IMR-90 (cell line): Measurements from ENCODE around the gene GALNT12. TPM values are rescaled to one million over a fixed set of nuclear protein-coding genes. Genes with fewer than 3 reads are reported as not detected.

Source experiments
- ATAC-seq: fragments of 200-7000 bp; cut with Tn5 transposase; 2 replicates; pipeline ENCODE4 v1.9.1; 2020; ENCODE audit warnings: low read depth, mild to moderate bottlenecking, moderate library complexity
- BruUV-seq: library from RNA; stranded (reverse); fragments of 400-500 nt; replicated peaks from 2 replicates; lab custom pipeline; 2021; lab: Mats Ljungman, UMichigan
- CTCF ChIA-PET: fragments of 300-600 bp; formaldehyde crosslinking; extraction: SDS; loops from one replicate; lab custom pipeline; 2021; ENCODE audit warnings: antibody characterized with exemption; lab: Yijun Ruan, JAX
- POLR2A ChIA-PET: fragments of 300-600 bp; sonication (Branson Sonifier 250); formaldehyde crosslinking; loops from one replicate; lab custom pipeline; 2022; ENCODE audit warnings: antibody characterized with exemption; ENCODE audit not compliant: unreplicated experiment; lab: Charles Lee
- DNase-seq: peaks from one replicate; pipeline ENCODE4 v3.0.0; 2013
- H2AFZ ChIP-seq: replicated peaks from 2 replicates; pipeline ENCODE3; 2013; ENCODE audit warnings: low read length, mild to moderate bottlenecking; ENCODE audit not compliant: poor library complexity
- H2AK5ac ChIP-seq: 2 replicates; pipeline ENCODE4 v1.6.1; 2013; ENCODE audit warnings: low read depth, low read length, inconsistent platforms
- H2AK9ac ChIP-seq: replicated peaks from 2 replicates; pipeline ENCODE3; 2013; ENCODE audit warnings: mild to moderate bottlenecking, low read depth, low read length, moderate library complexity; ENCODE audit not compliant: poor library complexity
- H2BK120ac ChIP-seq: 2 replicates; pipeline ENCODE4 v1.6.1; 2013; ENCODE audit warnings: low read depth, low read length, inconsistent platforms
- H2BK15ac ChIP-seq: 3 replicates; pipeline ENCODE4 v1.6.1; 2013; ENCODE audit warnings: low read depth, low read length, inconsistent platforms
- H2BK20ac ChIP-seq: 2 replicates; pipeline ENCODE4 v1.6.1; 2013; ENCODE audit warnings: low read depth, mild to moderate bottlenecking, inconsistent platforms, low read length, moderate library complexity
- H2BK5ac ChIP-seq: 2 replicates; pipeline ENCODE4 v1.6.1; 2013; ENCODE audit warnings: mild to moderate bottlenecking, low read depth, low read length, inconsistent platforms; ENCODE audit not compliant: poor library complexity, severe bottlenecking
- H3K14ac ChIP-seq: replicated peaks from 2 replicates; pipeline ENCODE4 v1.6.1; 2013; ENCODE audit warnings: low read depth, low read length, inconsistent platforms
- H3K18ac ChIP-seq: 2 replicates; pipeline ENCODE4 v1.6.1; 2013; ENCODE audit warnings: low read depth, low read length, control low read depth
- H3K23ac ChIP-seq: 2 replicates; pipeline ENCODE4 v1.6.1; 2013; ENCODE audit warnings: low read depth, low read length, inconsistent platforms
- H3K27ac ChIP-seq: 2 replicates; pipeline ENCODE4 v1.5.1; 2013; ENCODE audit warnings: mild to moderate bottlenecking, control low read depth, low read length; ENCODE audit not compliant: insufficient read depth
- H3K27me3 ChIP-seq: 2 replicates; pipeline ENCODE4 v1.6.1; 2013; ENCODE audit warnings: low read length; ENCODE audit not compliant: control insufficient read depth, insufficient read depth
- H3K36me3 ChIP-seq: 2 replicates; pipeline ENCODE4 v1.6.1; 2013; ENCODE audit warnings: low read length, mixed read lengths; ENCODE audit not compliant: control insufficient read depth, insufficient read depth
- H3K4ac ChIP-seq: 2 replicates; pipeline ENCODE4 v1.6.1; 2013; ENCODE audit warnings: low read depth, low read length, inconsistent platforms
- H3K4me1 ChIP-seq: 2 replicates; pipeline ENCODE4 v1.6.1; 2013; ENCODE audit warnings: low read length, mixed read lengths; ENCODE audit not compliant: control insufficient read depth, insufficient read depth
- H3K4me2 ChIP-seq: 2 replicates; pipeline ENCODE4 v1.6.1; 2013; ENCODE audit warnings: low read depth, mild to moderate bottlenecking, control low read depth, low read length, moderate library complexity
- H3K4me3 ChIP-seq: 2 replicates; pipeline ENCODE4 v1.5.1; 2013; ENCODE audit warnings: low read depth, mild to moderate bottlenecking, control low read depth, low read length, moderate library complexity; ENCODE audit not compliant: insufficient read depth
- H3K56ac ChIP-seq: 2 replicates; pipeline ENCODE4 v1.6.1; 2013; ENCODE audit warnings: low read length, inconsistent platforms; ENCODE audit not compliant: insufficient read depth; ENCODE audit errors: extremely low read depth
- H3K79me1 ChIP-seq, 2 experiments: 2 replicates each; pipeline ENCODE4 v1.6.1; 2013; ENCODE audit warnings: low read length in 2 of 2, inconsistent platforms in 1 of 2, low read depth in 1 of 2
- H3K9ac ChIP-seq: 2 replicates; pipeline ENCODE4 v1.6.1; 2013; ENCODE audit warnings: low read depth, low read length, control low read depth
- H3K9me1 ChIP-seq: 2 replicates; pipeline ENCODE4 v1.6.1; 2013; ENCODE audit warnings: low read length, inconsistent platforms; ENCODE audit not compliant: insufficient read depth
- H3K9me3 ChIP-seq: 2 replicates; pipeline ENCODE4 v1.6.1; 2013; ENCODE audit warnings: low read length; ENCODE audit not compliant: control insufficient read depth, insufficient read depth
- H4K20me1 ChIP-seq: 2 replicates; pipeline ENCODE4 v1.6.1; 2013; ENCODE audit warnings: low read length, inconsistent platforms; ENCODE audit not compliant: insufficient read depth
- H4K5ac ChIP-seq: 2 replicates; pipeline ENCODE4 v1.6.1; 2013; ENCODE audit warnings: mild to moderate bottlenecking, low read depth, low read length, control low read depth
- H4K8ac ChIP-seq, 2 experiments: 2 replicates each; pipeline ENCODE4 v1.6.1; 2013; ENCODE audit warnings: low read depth in 2 of 2, low read length in 2 of 2, control low read depth in 1 of 2, inconsistent platforms in 1 of 2
- H4K91ac ChIP-seq: 2 replicates; pipeline ENCODE4 v1.6.1; 2013; ENCODE audit warnings: low read depth, low read length, inconsistent platforms; ENCODE audit not compliant: insufficient read depth
- BHLHE40 ChIP-seq: fragments of 150-350 bp; IDR thresholded peaks from 2 replicates; pipeline ENCODE4 v1.6.1; 2016; ENCODE audit warnings: mild to moderate bottlenecking, low read depth, low read length
- WGBS, 2 experiments: methylation state at CpG; one replicate each; pipeline versions ENCODE4 v1.1.5 to v1.1.7; 2013; ENCODE audit warnings: missing lambda C conversion rate in 2 of 2; ENCODE audit not compliant: insufficient read length in 1 of 2; ENCODE audit errors: extremely low coverage in 2 of 2; 5-methylcytosine and 5-hydroxymethylcytosine counted together
- dilution Hi-C: fragments of 300-500 bp; cut with HindIII; formaldehyde crosslinking; loops from one replicate; pipeline ENCODE4 v1.14.3; 2018; ENCODE audit warnings: low sequenced_read_pairs; ENCODE audit not compliant: unreplicated experiment
- in situ Hi-C: fragments of 300-500 bp; cut with MboI; formaldehyde crosslinking; loops from 3 replicates; pipeline ENCODE4 v1.14.3; 2019; ENCODE audit warnings: low sequenced_read_pairs, inconsistent platforms, mixed read lengths
- intact Hi-C: fragments of 100-400 bp; cut with micrococcal nuclease; formaldehyde crosslinking; loops from 2 replicates; pipeline ENCODE4 v1.10.0; 2022
- polyA plus RNA-seq, 3 experiments: library from polyadenylated mRNA; depleted of rRNA; stranded (reverse); fragments of >200 nt; gene quantifications; 2 replicates each; pipeline ENCODE4 v1.2.3, GENCODE V29; 2012; ENCODE audit warnings: low replicate concordance in 1 of 3
- total RNA-seq: library from RNA; depleted of rRNA; stranded (reverse); fragments of >200 nt; gene quantifications from 2 replicates; pipeline ENCODE4 v1.2.3, GENCODE V29; 2012

Gene GALNT12
- total and polyA plus RNA-seq, 2 of the 4 experiments (the other 2 are of a cell fraction), result 2.3 to 2.5 TPM

- H3K4me2 ChIP-seq, result no peak overlapping the region
- 0 out of 4 replicates have a peak overlapping the region, but pooled peaks of 1 of the 2 experiments have one; percentile 30 for H4K8ac ChIP-seq
- H3K4ac ChIP-seq, result peak overlapping the region; percentile 46; the same call in 1 of the 2 replicates
- H3K79me1 ChIP-seq, result no peaks in the 10 kb centered on the region
- peak overlapping the region; percentile 60; the same call in 1 of the 2 replicates for H2AK5ac ChIP-seq
- H3K23ac ChIP-seq, result no peak overlapping the region
- H4K20me1 ChIP-seq, result no peaks in the 10 kb centered on the region
- H4K5ac ChIP-seq, result no peak overlapping the region; the same call in 1 of the 2 replicates
- peak overlapping the region; percentile 52; the same call in 1 of the 3 replicates for H2BK15ac ChIP-seq
- no TSS peak for BruUV-seq
- DNase-seq (peak; percentile 27), ATAC-seq (peak; percentile 24; the same call in 1 of the 2 replicates)
- no peak overlapping the region; the same call in 1 of the 2 replicates for H4K91ac ChIP-seq
- no CpG with 5 or more reads among the region's 4 CpGs for WGBS, 2 experiments
- H3K36me3 ChIP-seq, result no peaks in the 10 kb centered on the region
- H2BK120ac ChIP-seq, result peak overlapping the region; percentile 44; the same call in 1 of the 2 replicates
- peak overlapping the region; percentile 17; the same call in 1 of the 2 replicates for H3K27ac ChIP-seq
- peak overlapping the region; percentile 77 for H2BK20ac ChIP-seq
- no peak overlapping the region for H3K14ac ChIP-seq
- H2BK5ac ChIP-seq, result no peak overlapping the region
- no peaks in the 10 kb centered on the region for H3K9me3 ChIP-seq
- H2AFZ ChIP-seq, result no peak overlapping the region
- no peak overlapping the region for H3K9ac ChIP-seq
- intact Hi-C loops (no loop called here), dilution Hi-C loops (no loop called here), in situ Hi-C loops (no loop called here)
- POLR2A ChIA-PET, result no interaction called here
- CTCF ChIA-PET, result no interaction called here
- no peak for TF ChIP-seq BHLHE40
- peaks cover 10% of the 10 kb centered on the region for H3K9me1 ChIP-seq
- H3K4me3 ChIP-seq, result no peak overlapping the region
- peaks cover 14% of the 10 kb centered on the region for H3K4me1 ChIP-seq
- H3K56ac ChIP-seq, result no peak overlapping the region
- H2AK9ac ChIP-seq, result no peak overlapping the region
- H3K27me3 ChIP-seq, result no peaks in the 10 kb centered on the region
- H3K18ac ChIP-seq, result no peak overlapping the region; the same call in 1 of the 2 replicates
These were observed 81.4 kb downstream of the GALNT12 start for GRCh38 chr9:98888801-98889421.
